ENCODE results near the gene KRT77.

The KRT77 gene

GRCh38 chr12:52667509-52667908 is 35.8 kb downstream of the KRT77 start:
- no peak for DNase-seq (ENCODE audit: low spot score)
- in situ Hi-C loops (cut with MboI; ENCODE audit: low pct_unique_long_range_greater_than_20kb, low sequenced_read_pairs, unreplicated experiment) = no loop called here
- no peak for TF ChIP-seq CTCF (IDR thresholded peaks at IDR 0.05; ENCODE audit: extremely low read depth, insufficient read depth, missing control alignments)

GRCh38 chr12:52666471-52666870 is 36.9 kb downstream of the KRT77 start:
- TF ChIP-seq CTCF (IDR thresholded peaks at IDR 0.05; ENCODE audit: extremely low read depth, insufficient read depth, missing control alignments) = no peak
- DNase-seq (ENCODE audit: low spot score) = no peak
- in situ Hi-C loops (cut with MboI; ENCODE audit: low pct_unique_long_range_greater_than_20kb, low sequenced_read_pairs, unreplicated experiment) = no loop called here

- TF ChIP-seq CTCF (IDR thresholded peaks at IDR 0.05; ENCODE audit: extremely low read depth, insufficient read depth, missing control alignments) = no peak
These were observed 39.9 kb downstream of the KRT77 start for GRCh38 chr12:52663420-52663819.

GRCh38 chr12:52662918-52663229 is 40.5 kb downstream of the KRT77 start:
- in situ Hi-C loops (cut with MboI; ENCODE audit: low pct_unique_long_range_greater_than_20kb, low sequenced_read_pairs, unreplicated experiment) = no loop called here
- no peak for DNase-seq (ENCODE audit: low spot score)
- no peak for TF ChIP-seq CTCF (IDR thresholded peaks at IDR 0.05; ENCODE audit: extremely low read depth, insufficient read depth, missing control alignments)

More at GRCh38 chr12:52663420-52663819, 39.9 kb downstream of the KRT77 start:
- in situ Hi-C loops (cut with MboI; ENCODE audit: low pct_unique_long_range_greater_than_20kb, low sequenced_read_pairs, unreplicated experiment) = no loop called here
- DNase-seq (ENCODE audit: low spot score) = no peak

GRCh38 chr12:52662093-52662917 is 41.0 kb downstream of the KRT77 start:
- TF ChIP-seq CTCF (IDR thresholded peaks at IDR 0.05; ENCODE audit: extremely low read depth, insufficient read depth, missing control alignments) = no peak
- DNase-seq (ENCODE audit: low spot score) = no peak
- in situ Hi-C loops (cut with MboI; ENCODE audit: low pct_unique_long_range_greater_than_20kb, low sequenced_read_pairs, unreplicated experiment) = no loop called here

- DNase-seq (ENCODE audit: low spot score) = no peak
- TF ChIP-seq CTCF (IDR thresholded peaks at IDR 0.05; ENCODE audit: extremely low read depth, insufficient read depth, missing control alignments) = no peak
- in situ Hi-C loops (cut with MboI; ENCODE audit: low pct_unique_long_range_greater_than_20kb, low sequenced_read_pairs, unreplicated experiment) = no loop called here
These were observed 41.7 kb downstream of the KRT77 start for GRCh38 chr12:52661668-52662067.
